ENCODE measurements around the gene CELF5. TPM values are rescaled to one million over a fixed set of nuclear protein-coding genes. Genes with fewer than 3 reads are reported as not detected.

Gene CELF5
- total and polyA plus RNA-seq, 10 of the 15 experiments (the other 5 are each of a cell fraction or from before 2014, with no cell fraction given): 0.01 to 0.04 TPM; not detected in 8

DNA sequence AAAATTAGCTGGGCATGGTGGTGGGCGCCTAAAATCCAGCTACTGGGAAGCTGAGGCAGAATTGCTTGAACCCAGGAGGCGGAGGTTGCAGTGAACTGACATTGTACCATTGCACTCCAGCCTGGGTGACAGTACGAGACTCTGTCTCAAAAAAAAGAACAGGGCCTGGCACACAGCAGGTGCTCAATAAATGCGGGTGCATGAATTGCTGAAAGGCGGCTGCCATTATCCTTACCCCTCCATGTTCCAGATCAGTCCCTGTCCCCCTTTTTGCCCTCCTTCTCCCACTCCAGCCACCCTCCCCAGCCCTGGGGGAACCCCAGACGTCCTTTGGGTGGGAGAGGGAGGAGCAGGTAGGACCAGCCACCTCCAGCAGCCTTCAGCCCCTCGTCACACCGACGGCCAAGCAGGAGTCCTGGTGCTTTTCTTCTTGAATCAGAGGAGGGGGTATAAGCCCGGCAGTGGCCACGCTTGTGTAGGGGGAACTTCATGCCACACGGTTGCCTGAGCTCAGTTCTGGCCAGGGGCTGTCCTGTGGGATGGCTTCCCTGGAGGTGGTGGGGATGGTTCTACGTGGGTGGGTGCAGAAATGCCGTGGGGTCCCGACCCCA lies 121.5 kb downstream of the CELF5 start:
- ChIA-PET POLR2A (no interaction called here), RAD21 (ENCODE audit: unreplicated experiment) (interaction anchor here (0.6 to 1.2 kb wide), 2 partner anchors 39 to 84 kb away, joined by 3 to 4 read pairs; no protein-coding TSS in a partner anchor), CTCF (interaction anchor here (0.9 to 1.5 kb wide), 2 partner anchors 41 to 84 kb away, joined by 3 to 8 read pairs; no protein-coding TSS in a partner anchor), SMC1A (ENCODE audit: uncharacterized antibody, unreplicated experiment) (interaction anchor here (1.3 kb wide), 1 partner anchor 83 kb away, joined by 4 read pairs; no protein-coding TSS in a partner anchor)
- intact Hi-C loops (cut with micrococcal nuclease; ENCODE audit: unreplicated experiment) (no loop called here), in situ Hi-C loops (cut with MboI) (no loop called here)
- Histone ChIP-seq H3K4me1 (ENCODE audit: control insufficient read depth, insufficient read depth, low read length) (no peaks in the 10 kb centered on the region), H3K27ac (ENCODE audit: control insufficient read depth, insufficient read depth) (no peak overlapping the region), H3K9me3 (replicated peaks; ENCODE audit: control insufficient read depth, insufficient read depth, low read length) (no peaks in the 10 kb centered on the region), H3K27me3 (replicated peaks in 1 of 2; ENCODE audit: control insufficient read depth in 2 of 2, insufficient read depth in 2 of 2, low read length in 1 of 2) (no peaks in the 10 kb centered on the region; a peak in 1 of 4 replicates), H4K20me1 (ENCODE audit: control insufficient read depth, insufficient read depth) (no peaks in the 10 kb centered on the region), H2AFZ (ENCODE audit: control insufficient read depth, low read depth, low read length) (no peak overlapping the region), H3K79me2 (ENCODE audit: control insufficient read depth, insufficient read depth, low read length) (no peaks in the 10 kb centered on the region), H3K4me2 (ENCODE audit: control insufficient read depth, insufficient read depth) (no peak overlapping the region), H3K4me3 (no peak overlapping the region), H3K9ac (ENCODE audit: control insufficient read depth, insufficient read depth, low read length) (no peak overlapping the region), H3K36me3 (ENCODE audit: control insufficient read depth in 2 of 2, insufficient read depth in 2 of 2, low read length in 1 of 2) (no peaks in the 10 kb centered on the region)
- ATAC-seq (no peak), DNase-seq (ENCODE audit: low read depth, low spot score) (no peak), FAIRE-seq (no peak)
- WGBS (ENCODE audit: insufficient coverage, insufficient replicate concordance, low lambda C conversion rate, missing lambda C conversion rate): 23% methylated on average over 15 of the region's 15 CpGs
- TF ChIP-seq RBBP5 (conservative IDR thresholded peaks at IDR 0.05): no peak
- TF ChIP-seq, protein P1, sequence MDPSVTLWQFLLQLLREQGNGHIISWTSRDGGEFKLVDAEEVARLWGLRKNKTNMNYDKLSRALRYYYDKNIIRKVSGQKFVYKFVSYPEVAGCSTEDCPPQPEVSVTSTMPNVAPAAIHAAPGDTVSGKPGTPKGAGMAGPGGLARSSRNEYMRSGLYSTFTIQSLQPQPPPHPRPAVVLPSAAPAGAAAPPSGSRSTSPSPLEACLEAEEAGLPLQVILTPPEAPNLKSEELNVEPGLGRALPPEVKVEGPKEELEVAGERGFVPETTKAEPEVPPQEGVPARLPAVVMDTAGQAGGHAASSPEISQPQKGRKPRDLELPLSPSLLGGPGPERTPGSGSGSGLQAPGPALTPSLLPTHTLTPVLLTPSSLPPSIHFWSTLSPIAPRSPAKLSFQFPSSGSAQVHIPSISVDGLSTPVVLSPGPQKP (IDR thresholded peaks at IDR 0.05; ENCODE audit: low read depth, low read length): no peak
- TF ChIP-seq SMARCA5 (IDR thresholded peaks at IDR 0.05): no peak
- no peak for TF ChIP-seq HDAC6 (IDR thresholded peaks at IDR 0.05; ENCODE audit: unreplicated experiment)
- BruUV-seq (replicated peaks): no TSS peak

Other genes with a start within 250 kb of the CELF5 start
Only the 7 nearest of the 8 such genes appear.
- not detected in 2 replicates for gene TLE2, start 195.4 kb upstream of the CELF5 start, total RNA-seq (2014; rRNA removed)
- gene TLE2, start 195.4 kb upstream of the CELF5 start, total RNA-seq (2014; rRNA removed; fragmentation: Illumina TruSeq; extraction: Trizol): not detected in 2 replicates
- gene TLE2, start 195.4 kb upstream of the CELF5 start, total RNA-seq (2021): 0.21 and 1.1 TPM in 2 replicates
- gene TLE2, start 195.4 kb upstream of the CELF5 start, polyA plus RNA-seq (2011; rRNA removed): not detected in 2 replicates
- 0.21 TPM in 1 of 2 replicates, not detected in the other for gene TLE2, start 195.4 kb upstream of the CELF5 start, polyA plus RNA-seq (2014; fragmentation: Illumina TruSeq; extraction: Trizol)
- under 1 TPM in 1 of 2 experiments, not detected in 1; 0.09 TPM for gene TLE2, start 195.4 kb upstream of the CELF5 start, polyA plus RNA-seq (2014; fragmentation: Nextera tagmentation; extraction: Ambion mirVana)
- 0.05 and 0.48 TPM in 2 replicates for gene TLE2, start 195.4 kb upstream of the CELF5 start, polyA plus RNA-seq (2014; rRNA removed)
- gene TLE2, start 195.4 kb upstream of the CELF5 start, polyA plus RNA-seq (2016; fragmentation: Nextera tagmentation; extraction: Ambion mirVana): under 1 TPM in 1 of 2 experiments, not detected in 1; 0.11 TPM
- gene TLE5, start 162.2 kb upstream of the CELF5 start, total RNA-seq (2014; rRNA removed): 282 and 299 TPM in 2 replicates
- gene TLE5, start 162.2 kb upstream of the CELF5 start, total RNA-seq (2014; rRNA removed; fragmentation: Illumina TruSeq; extraction: Trizol): 144 and 153 TPM in 2 replicates
- gene TLE5, start 162.2 kb upstream of the CELF5 start, total RNA-seq (2021): 354 and 373 TPM in 2 replicates
- gene TLE5, start 162.2 kb upstream of the CELF5 start, polyA plus RNA-seq (2011; rRNA removed): 272 and 329 TPM in 2 replicates
- gene TLE5, start 162.2 kb upstream of the CELF5 start, polyA plus RNA-seq (2014; fragmentation: Illumina TruSeq; extraction: Trizol): 52.9 and 154 TPM in 2 replicates
- 10 to 100 TPM in 1 of 2 experiments, 1 to 10 TPM in 1; 2.5 to 13.0 TPM for gene TLE5, start 162.2 kb upstream of the CELF5 start, polyA plus RNA-seq (2014; fragmentation: Nextera tagmentation; extraction: Ambion mirVana)
- gene TLE5, start 162.2 kb upstream of the CELF5 start, polyA plus RNA-seq (2014; rRNA removed): 359 and 398 TPM in 2 replicates
- 100 to 1,000 TPM in 1 of 2 experiments, 10 to 100 TPM in 1; 64.4 to 130 TPM for gene TLE5, start 162.2 kb upstream of the CELF5 start, polyA plus RNA-seq (2016; fragmentation: Nextera tagmentation; extraction: Ambion mirVana)
- gene GNA11, start 130.3 kb upstream of the CELF5 start, total RNA-seq (2014; rRNA removed): 5.0 and 6.8 TPM in 2 replicates
- gene GNA11, start 130.3 kb upstream of the CELF5 start, total RNA-seq (2014; rRNA removed; fragmentation: Illumina TruSeq; extraction: Trizol): 3.0 and 4.7 TPM in 2 replicates
- 9.7 and 10.6 TPM in 2 replicates for gene GNA11, start 130.3 kb upstream of the CELF5 start, total RNA-seq (2021)
- 1.1 and 1.6 TPM in 2 replicates for gene GNA11, start 130.3 kb upstream of the CELF5 start, polyA plus RNA-seq (2011; rRNA removed)
- 7.5 and 7.9 TPM in 2 replicates for gene GNA11, start 130.3 kb upstream of the CELF5 start, polyA plus RNA-seq (2014; fragmentation: Illumina TruSeq; extraction: Trizol)
- under 1 TPM; 0.07 to 0.21 TPM for gene GNA11, start 130.3 kb upstream of the CELF5 start, polyA plus RNA-seq (2014; fragmentation: Nextera tagmentation; extraction: Ambion mirVana)
- 5.5 and 6.4 TPM in 2 replicates for gene GNA11, start 130.3 kb upstream of the CELF5 start, polyA plus RNA-seq (2014; rRNA removed)
- gene GNA11, start 130.3 kb upstream of the CELF5 start, polyA plus RNA-seq (2016; fragmentation: Nextera tagmentation; extraction: Ambion mirVana): 1 to 10 TPM; 1.9 to 2.2 TPM
- gene GNA15, start 88.6 kb upstream of the CELF5 start, total RNA-seq (2014; rRNA removed): 16.7 and 18.0 TPM in 2 replicates
- 8.7 and 9.5 TPM in 2 replicates for gene GNA15, start 88.6 kb upstream of the CELF5 start, total RNA-seq (2014; rRNA removed; fragmentation: Illumina TruSeq; extraction: Trizol)
- gene GNA15, start 88.6 kb upstream of the CELF5 start, total RNA-seq (2021): 16.2 and 16.9 TPM in 2 replicates
- 10.2 and 16.6 TPM in 2 replicates for gene GNA15, start 88.6 kb upstream of the CELF5 start, polyA plus RNA-seq (2011; rRNA removed)
- 2.5 and 7.3 TPM in 2 replicates for gene GNA15, start 88.6 kb upstream of the CELF5 start, polyA plus RNA-seq (2014; fragmentation: Illumina TruSeq; extraction: Trizol)
- 1 to 10 TPM in 1 of 2 experiments, under 1 TPM in 1; 0.42 to 1.7 TPM for gene GNA15, start 88.6 kb upstream of the CELF5 start, polyA plus RNA-seq (2014; fragmentation: Nextera tagmentation; extraction: Ambion mirVana)
- gene GNA15, start 88.6 kb upstream of the CELF5 start, polyA plus RNA-seq (2014; rRNA removed): 13.0 and 13.8 TPM in 2 replicates
- 10 to 100 TPM in 1 of 2 experiments, 1 to 10 TPM in 1; 8.7 to 10.1 TPM for gene GNA15, start 88.6 kb upstream of the CELF5 start, polyA plus RNA-seq (2016; fragmentation: Nextera tagmentation; extraction: Ambion mirVana)
- gene S1PR4, start 45.9 kb upstream of the CELF5 start, total RNA-seq (2014; rRNA removed): 50.1 and 57.7 TPM in 2 replicates
- gene S1PR4, start 45.9 kb upstream of the CELF5 start, total RNA-seq (2014; rRNA removed; fragmentation: Illumina TruSeq; extraction: Trizol): 4.7 and 6.1 TPM in 2 replicates
- gene S1PR4, start 45.9 kb upstream of the CELF5 start, total RNA-seq (2021): 32.4 and 33.7 TPM in 2 replicates
- gene S1PR4, start 45.9 kb upstream of the CELF5 start, polyA plus RNA-seq (2011; rRNA removed): not detected in 2 replicates
- 0.54 TPM in 1 of 2 replicates, not detected in the other for gene S1PR4, start 45.9 kb upstream of the CELF5 start, polyA plus RNA-seq (2014; fragmentation: Illumina TruSeq; extraction: Trizol)
- 1 to 10 TPM in 1 of 2 experiments, under 1 TPM in 1; 0.19 to 1.2 TPM for gene S1PR4, start 45.9 kb upstream of the CELF5 start, polyA plus RNA-seq (2014; fragmentation: Nextera tagmentation; extraction: Ambion mirVana)
- gene S1PR4, start 45.9 kb upstream of the CELF5 start, polyA plus RNA-seq (2014; rRNA removed): 35.7 and 44.5 TPM in 2 replicates
- 10 to 100 TPM; 42.2 to 43.3 TPM for gene S1PR4, start 45.9 kb upstream of the CELF5 start, polyA plus RNA-seq (2016; fragmentation: Nextera tagmentation; extraction: Ambion mirVana)
- 35.0 and 43.0 TPM in 2 replicates for gene NCLN, start 38.7 kb upstream of the CELF5 start, total RNA-seq (2014; rRNA removed)
- 14.5 and 18.6 TPM in 2 replicates for gene NCLN, start 38.7 kb upstream of the CELF5 start, total RNA-seq (2014; rRNA removed; fragmentation: Illumina TruSeq; extraction: Trizol)
- 69.2 and 79.1 TPM in 2 replicates for gene NCLN, start 38.7 kb upstream of the CELF5 start, total RNA-seq (2021)
- gene NCLN, start 38.7 kb upstream of the CELF5 start, polyA plus RNA-seq (2011; rRNA removed): 10.7 and 29.5 TPM in 2 replicates
- gene NCLN, start 38.7 kb upstream of the CELF5 start, polyA plus RNA-seq (2014; fragmentation: Illumina TruSeq; extraction: Trizol): 2.3 and 11.6 TPM in 2 replicates
- 1 to 10 TPM; 2.2 to 7.2 TPM for gene NCLN, start 38.7 kb upstream of the CELF5 start, polyA plus RNA-seq (2014; fragmentation: Nextera tagmentation; extraction: Ambion mirVana)
- 42.6 and 64.0 TPM in 2 replicates for gene NCLN, start 38.7 kb upstream of the CELF5 start, polyA plus RNA-seq (2014; rRNA removed)
- gene NCLN, start 38.7 kb upstream of the CELF5 start, polyA plus RNA-seq (2016; fragmentation: Nextera tagmentation; extraction: Ambion mirVana): 10 to 100 TPM; 71.8 to 75.2 TPM
- gene NFIC, start 141.9 kb downstream of the CELF5 start, total RNA-seq (2014; rRNA removed): 8.8 and 9.2 TPM in 2 replicates
- gene NFIC, start 141.9 kb downstream of the CELF5 start, total RNA-seq (2014; rRNA removed; fragmentation: Illumina TruSeq; extraction: Trizol): 2.8 and 5.3 TPM in 2 replicates
- 50.5 and 53.5 TPM in 2 replicates for gene NFIC, start 141.9 kb downstream of the CELF5 start, total RNA-seq (2021)
- gene NFIC, start 141.9 kb downstream of the CELF5 start, polyA plus RNA-seq (2011; rRNA removed): 0.86 and 1.6 TPM in 2 replicates
- gene NFIC, start 141.9 kb downstream of the CELF5 start, polyA plus RNA-seq (2014; fragmentation: Illumina TruSeq; extraction: Trizol): 4.6 and 11.1 TPM in 2 replicates
- 1 to 10 TPM in 1 of 2 experiments, under 1 TPM in 1; 0.71 to 1.1 TPM for gene NFIC, start 141.9 kb downstream of the CELF5 start, polyA plus RNA-seq (2014; fragmentation: Nextera tagmentation; extraction: Ambion mirVana)
- 13.8 and 16.8 TPM in 2 replicates for gene NFIC, start 141.9 kb downstream of the CELF5 start, polyA plus RNA-seq (2014; rRNA removed)
- gene NFIC, start 141.9 kb downstream of the CELF5 start, polyA plus RNA-seq (2016; fragmentation: Nextera tagmentation; extraction: Ambion mirVana): 10 to 100 TPM; 18.5 to 22.2 TPM